Neutrophil (primary cell): Measurements from ENCODE around the gene PEAK1.

Experiments used
- H3K27ac ChIP-seq: fragments of 200-600 bp; sonication (generic); 2 replicates; pipeline ENCODE4 v1.5.1; 2016; ENCODE audit warnings: mild to moderate bottlenecking, moderate library complexity
- H3K27me3 ChIP-seq: fragments of 200-600 bp; sonication (generic); 2 replicates; pipeline ENCODE4 v1.6.0; 2016; ENCODE audit warnings: mild to moderate bottlenecking
- H3K36me3 ChIP-seq: fragments of 200-600 bp; sonication (generic); 2 replicates; pipeline ENCODE4 v1.5.1; 2017
- H3K4me1 ChIP-seq, 2 experiments: fragments of 200-600 bp in 1 of 2; sonication (generic) in 1 of 2; 1 replicate in 1 of 2; 2 replicates in 1 of 2; pipeline versions ENCODE4 v1.5.1 to v1.6.1; 2013 to 2016; ENCODE audit warnings: low read depth in 1 of 2, low read length in 1 of 2, mild to moderate bottlenecking in 1 of 2, moderate library complexity in 1 of 2; ENCODE audit not compliant: control insufficient read depth in 1 of 2, insufficient read depth in 1 of 2
- H3K4me3 ChIP-seq, 2 experiments: fragments of 200-600 bp in 1 of 2; sonication (generic) in 1 of 2; 1 replicate in 1 of 2; 2 replicates in 1 of 2; pipeline ENCODE4 v1.5.1; 2013 to 2016; ENCODE audit warnings: low read depth in 1 of 2, low read length in 1 of 2, mild to moderate bottlenecking in 1 of 2, moderate library complexity in 1 of 2
- H3K9me3 ChIP-seq: fragments of 200-600 bp; sonication (generic); 2 replicates; pipeline ENCODE4 v1.5.1; 2016
- CTCF ChIP-seq: fragments of 200-600 bp; sonication (generic); IDR thresholded peaks from 2 replicates; pipeline ENCODE4 v1.5.1; 2016; ENCODE audit warnings: antibody characterized with exemption

The PEAK1 gene

GRCh38 chr15:77243135-77243534 lies 176.8 kb downstream of the PEAK1 start:
- H3K4me3 ChIP-seq = no peak overlapping the region
- no peak overlapping the region for H3K27ac ChIP-seq
- no peak for TF ChIP-seq CTCF
- H3K4me1 ChIP-seq = no peaks in the 10 kb centered on the region
- peaks cover 19% of the 10 kb centered on the region for H3K36me3 ChIP-seq
- H3K9me3 ChIP-seq = no peaks in the 10 kb centered on the region
- H3K27me3 ChIP-seq = no peaks in the 10 kb centered on the region

GRCh38 chr15:77239882-77240608 lies 179.9 kb downstream of the PEAK1 start:
- H3K27ac ChIP-seq = no peak overlapping the region

GRCh38 chr15:77235566-77235965 lies 184.3 kb downstream of the PEAK1 start:
- no peak overlapping the region for H3K27ac ChIP-seq
- no peak overlapping the region for H3K4me3 ChIP-seq
- H3K4me1 ChIP-seq = no peaks in the 10 kb centered on the region
- H3K27me3 ChIP-seq = no peaks in the 10 kb centered on the region
- no peaks in the 10 kb centered on the region for H3K9me3 ChIP-seq
- H3K36me3 ChIP-seq = peaks cover 14% of the 10 kb centered on the region
- TF ChIP-seq CTCF = no peak

More at GRCh38 chr15:77239882-77240608, 179.9 kb downstream of the PEAK1 start:
- no peak overlapping the region for H3K4me3 ChIP-seq
- no peaks in the 10 kb centered on the region for H3K4me1 ChIP-seq
- H3K27me3 ChIP-seq = no peaks in the 10 kb centered on the region
- TF ChIP-seq CTCF = no peak
- H3K36me3 ChIP-seq = peaks cover 18% of the 10 kb centered on the region
- H3K9me3 ChIP-seq = no peaks in the 10 kb centered on the region

- TF ChIP-seq CTCF = no peak
- H3K36me3 ChIP-seq = no peaks in the 10 kb centered on the region
- no peaks in the 10 kb centered on the region for H3K9me3 ChIP-seq
- H3K4me3 ChIP-seq = no peak overlapping the region
- no peak overlapping the region for H3K27ac ChIP-seq
- H3K27me3 ChIP-seq = no peaks in the 10 kb centered on the region
- H3K4me1 ChIP-seq = peaks cover 12 to 14% of the 10 kb centered on the region in 2 experiments
Observed at GRCh38 chr15:77228828-77229227, 191.1 kb downstream of the PEAK1 start.

GRCh38 chr15:77226652-77227051 lies 193.3 kb downstream of the PEAK1 start:
- Histone ChIP-seq H3K4me1 (peaks cover 12 to 14% of the 10 kb centered on the region in 2 experiments), H3K4me3 (no peak overlapping the region), H3K27ac (no peak overlapping the region), H3K27me3 (no peaks in the 10 kb centered on the region), H3K9me3 (no peaks in the 10 kb centered on the region), H3K36me3 (no peaks in the 10 kb centered on the region)
- no peak for TF ChIP-seq CTCF
